GM18858 (cell line): ENCODE results near the gene UBAP2.
A peak's percentile ranks its signal among the peaks of the same experiment; 100 is the strongest.

ENCODE experiments used
- ATAC-seq: cut with Tn5 transposase; IDR thresholded peaks from one replicate; pipeline ENCODE4 v1.9.1; 2021; ENCODE audit not compliant: unreplicated experiment

Gene UBAP2

DNA sequence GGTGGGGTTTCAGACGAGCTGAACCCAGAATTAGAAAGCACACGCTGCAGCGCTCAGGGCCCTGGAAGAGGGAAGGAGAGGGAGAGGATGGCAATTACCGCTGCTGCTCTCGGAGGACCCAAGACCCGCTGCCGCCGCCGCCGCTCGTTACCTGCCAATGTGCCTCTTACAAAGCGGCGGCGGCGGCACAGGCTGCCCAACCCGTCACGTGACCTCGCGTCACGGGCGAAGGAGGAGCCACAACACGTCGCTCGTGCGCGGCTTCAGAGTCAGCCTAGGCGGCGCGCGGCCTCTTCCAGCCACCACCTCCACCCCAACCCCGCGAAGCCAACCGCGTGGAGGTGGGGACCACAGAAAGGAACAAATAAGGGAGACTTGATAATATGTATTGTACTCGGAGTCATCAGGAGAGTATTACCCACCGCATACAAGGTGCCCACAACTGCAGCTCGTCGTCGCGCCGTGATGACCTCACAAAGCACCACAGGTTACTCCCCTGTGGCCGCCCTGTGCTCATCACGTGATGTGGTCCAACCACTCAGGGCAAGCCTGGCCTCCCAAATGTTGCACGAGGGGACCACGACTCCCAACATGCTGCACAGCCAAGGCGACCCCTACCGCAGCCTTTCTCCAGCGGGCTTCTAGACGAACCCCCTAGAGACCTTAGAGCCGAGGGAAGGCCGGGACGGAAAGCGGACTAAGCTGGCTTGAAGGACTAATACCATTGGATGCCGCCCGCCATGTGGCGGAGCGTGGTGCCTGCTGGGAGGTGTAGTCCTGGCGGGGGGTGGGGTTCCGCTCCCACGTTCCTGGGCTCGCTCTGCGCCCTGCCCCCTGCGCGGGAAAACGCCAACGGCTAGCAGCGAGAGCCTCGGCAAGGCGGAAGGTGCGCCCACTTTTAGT lies at the start of gene UBAP2:
Gene UBAP2 (minus strand): TSS at position 161 of the 903 bp plus-strand sequence. CDS start 31,739 bp downstream, outside the sequence.
- ATAC-seq, result peak; percentile 52

DNA sequence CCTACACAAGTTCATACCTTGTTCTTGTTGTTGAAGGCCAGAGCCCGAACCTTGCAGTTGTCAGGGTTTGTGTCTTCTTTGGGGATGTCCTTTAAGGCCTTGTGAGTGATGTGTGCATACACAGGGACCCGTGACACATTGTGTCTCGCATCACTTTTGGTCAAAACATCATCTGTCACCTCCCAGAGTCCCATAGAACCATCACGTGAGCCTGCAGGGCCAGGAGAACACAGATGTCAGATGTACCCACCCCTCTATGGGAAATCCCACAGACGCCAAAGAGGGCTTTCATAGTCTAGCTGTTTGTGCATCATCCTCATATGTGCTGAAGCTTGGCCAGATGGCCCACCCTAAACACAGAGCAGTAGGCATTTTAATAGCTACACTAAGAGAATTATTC lies 49.6 kb upstream of the UBAP2 start:
- no peak for ATAC-seq

DNA sequence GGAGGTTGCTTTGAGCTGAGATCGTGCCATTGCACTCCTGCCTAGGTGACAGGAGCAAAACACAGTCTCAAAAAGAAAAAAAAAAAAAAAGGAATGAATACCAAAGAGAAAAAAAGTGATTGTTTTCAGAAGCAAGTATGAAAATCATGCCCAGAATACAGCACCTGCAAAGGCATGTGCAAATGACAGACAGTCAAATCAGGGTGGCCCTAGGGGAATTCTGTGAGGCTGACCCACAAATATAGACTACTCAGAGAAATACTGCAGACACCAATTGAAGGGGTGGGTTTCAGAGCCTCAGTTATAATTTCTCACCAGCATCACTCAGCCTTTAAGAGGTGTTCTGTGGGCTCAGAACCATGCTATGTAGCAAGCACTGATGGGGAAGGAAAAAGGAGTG lies 49.2 kb upstream of the UBAP2 start:
- ATAC-seq, result no peak

GRCh38 chr9:34096751-34097150 lies 48.1 kb upstream of the UBAP2 start:
- ATAC-seq, result no peak

DNA sequence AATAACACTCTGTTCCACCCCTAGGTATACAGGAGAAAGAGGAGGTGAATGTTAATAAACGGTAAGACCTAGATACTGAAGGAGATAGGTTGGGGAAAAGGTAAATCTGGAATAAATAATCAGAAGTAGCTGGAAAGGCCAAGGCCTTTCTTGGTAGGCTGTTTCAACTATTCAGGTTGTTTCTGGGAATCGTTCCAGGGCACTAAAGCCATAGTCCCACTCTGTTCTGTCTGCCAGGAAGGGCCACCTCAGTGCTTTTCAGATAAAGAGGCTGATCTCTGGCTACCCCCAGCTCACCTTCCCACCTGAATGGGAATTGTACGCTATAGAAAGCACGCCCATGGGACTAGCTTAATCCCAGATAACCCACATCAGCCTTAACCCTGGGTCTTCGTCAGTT lies 44.9 kb upstream of the UBAP2 start:
- ATAC-seq, result no peak

DNA sequence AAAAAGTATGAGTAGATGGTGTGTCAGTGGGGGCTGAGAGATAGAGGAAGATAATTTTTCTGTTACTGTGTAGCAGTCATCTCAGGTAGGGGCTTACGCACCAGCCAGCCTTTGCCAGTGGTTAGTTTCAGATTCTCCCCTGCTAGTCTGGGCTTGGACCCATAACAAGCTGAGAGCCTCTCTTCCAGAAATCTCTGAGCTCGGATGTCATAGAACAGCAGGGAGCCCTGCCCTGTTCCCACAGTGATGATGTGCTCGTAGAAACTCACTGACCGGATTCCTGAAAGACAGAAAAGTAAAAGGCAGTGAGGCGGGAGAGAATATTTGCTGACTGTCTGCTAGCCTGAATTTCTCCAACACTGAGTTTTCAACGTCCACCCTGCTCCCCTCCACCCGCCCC lies 40.6 kb upstream of the UBAP2 start:
- ATAC-seq, result no peak

DNA sequence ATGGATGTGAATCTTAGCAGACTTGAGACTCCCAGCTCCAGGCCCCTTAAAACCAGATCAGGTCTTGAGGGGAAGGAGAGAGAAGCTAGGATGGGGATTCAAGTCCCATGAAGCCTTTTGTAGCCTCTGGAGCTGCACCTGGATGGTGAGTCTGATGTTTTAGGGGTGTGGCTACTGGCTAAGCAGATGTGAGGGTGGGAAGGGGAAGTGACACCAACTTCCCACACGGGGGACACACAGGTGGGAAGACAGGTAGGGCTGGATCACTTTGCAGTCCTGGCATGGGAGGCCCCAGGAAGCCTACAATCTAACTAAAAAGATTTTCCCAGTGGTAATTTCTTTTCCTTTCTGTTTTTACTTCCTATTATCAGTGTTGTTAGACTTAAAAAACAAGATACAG lies 38.7 kb upstream of the UBAP2 start:
- ATAC-seq, result no peak

DNA sequence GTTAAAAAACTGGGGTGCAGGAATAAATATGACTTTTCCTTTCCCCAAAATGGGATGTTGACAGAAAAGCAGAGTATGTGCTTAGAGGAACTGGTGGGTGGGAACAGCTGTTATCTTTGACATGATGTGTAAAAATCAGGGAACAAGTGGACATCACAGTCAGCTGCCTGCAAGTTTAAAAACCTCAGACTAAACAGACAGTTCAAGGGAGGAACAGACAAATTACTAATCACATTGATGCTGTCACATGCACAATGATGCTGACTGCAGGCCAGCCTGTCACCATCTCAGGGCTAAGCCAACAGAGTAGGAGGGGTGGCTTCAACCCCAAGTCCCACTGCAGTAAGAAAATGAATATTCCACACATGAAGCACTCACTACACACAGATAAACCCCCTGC lies 38.2 kb upstream of the UBAP2 start:
- ATAC-seq, result no peak

DNA sequence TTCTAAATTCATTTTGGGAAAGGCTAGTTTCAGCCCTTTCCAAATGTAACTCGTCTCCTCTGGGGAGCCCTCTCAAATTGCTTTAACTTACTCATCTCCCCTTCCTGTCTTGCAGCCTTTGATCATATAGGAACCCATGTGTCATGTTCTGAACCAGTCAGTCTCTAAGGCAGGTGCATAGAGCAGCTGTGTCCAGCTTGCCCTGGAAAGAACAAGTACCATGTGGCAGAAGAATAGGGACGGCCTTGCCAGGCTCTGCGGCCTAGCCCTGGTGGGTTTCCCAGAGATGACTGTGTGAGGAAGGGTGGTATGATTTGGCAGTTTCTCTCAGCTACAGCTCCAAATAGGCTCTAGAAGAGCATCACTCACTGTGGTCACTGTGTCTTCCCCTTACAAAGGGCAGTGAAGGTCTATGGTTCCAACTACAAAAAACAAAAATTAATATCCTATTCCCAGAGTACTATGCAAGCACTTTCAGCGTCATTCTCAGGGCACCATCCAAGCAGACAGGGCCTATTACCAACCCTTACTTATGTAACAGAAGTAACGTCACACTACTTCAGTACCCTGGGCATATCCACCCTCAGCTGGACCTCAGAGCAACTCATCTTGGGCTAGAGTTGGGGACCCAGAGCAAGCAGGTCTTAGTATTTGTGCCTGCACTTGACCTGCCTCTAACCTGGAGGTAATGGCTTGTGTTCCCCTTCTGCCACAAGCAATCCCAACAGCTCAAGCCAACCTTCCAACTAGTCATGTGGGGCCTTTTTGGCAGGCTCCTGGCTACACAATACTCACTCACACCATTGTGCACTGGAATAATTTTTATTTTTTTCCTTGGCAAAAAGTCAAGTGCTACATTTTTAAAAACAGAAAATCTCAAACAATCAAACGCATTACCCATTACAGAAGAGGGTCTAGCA lies 37.2 kb upstream of the UBAP2 start:
- no peak for ATAC-seq

GRCh38 chr9:34084562-34084961 lies 35.9 kb upstream of the UBAP2 start:
- ATAC-seq, result no peak

DNA sequence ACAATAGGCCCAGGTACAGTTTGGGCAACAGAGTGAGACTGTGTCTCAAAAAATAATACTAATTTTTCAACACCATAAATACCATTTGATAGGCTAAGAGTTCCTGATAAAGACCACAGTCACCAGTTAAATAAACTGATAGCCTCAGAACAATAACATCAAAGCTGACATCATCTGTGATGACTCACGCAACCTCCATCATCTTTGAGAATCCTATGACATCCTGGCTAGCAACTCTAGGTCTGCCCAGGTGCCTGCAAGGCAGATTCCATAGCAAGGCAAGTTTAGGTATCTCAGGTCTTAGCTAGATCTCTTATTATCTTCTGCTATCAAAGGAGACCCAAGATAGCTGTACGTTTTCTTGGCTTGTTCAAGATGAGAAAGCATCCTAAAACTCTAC lies 30.5 kb upstream of the UBAP2 start:
- no peak for ATAC-seq

- no peak for ATAC-seq
These were observed 24.3 kb upstream of the UBAP2 start for GRCh38 chr9:34072868-34073590.

DNA sequence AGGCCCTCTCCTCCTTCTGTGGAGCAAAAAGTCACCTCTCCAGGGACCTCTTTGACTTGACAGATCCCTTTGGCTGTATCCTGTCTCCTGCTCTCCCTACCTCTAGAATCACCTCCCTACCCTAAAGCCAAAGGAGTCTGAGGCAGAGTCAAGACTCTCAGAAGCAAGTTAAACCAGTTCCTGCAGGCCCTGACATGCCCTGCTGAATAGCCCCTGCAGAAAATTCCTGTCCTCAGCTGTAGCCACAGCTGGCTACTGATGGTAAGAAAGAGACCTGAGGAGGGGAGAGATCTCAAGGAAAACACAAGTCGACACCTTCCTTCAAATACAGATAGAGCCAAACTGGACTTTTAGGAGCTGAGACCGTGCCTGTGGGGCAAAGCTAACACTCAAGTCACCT lies 23.7 kb upstream of the UBAP2 start:
- no peak for ATAC-seq

DNA sequence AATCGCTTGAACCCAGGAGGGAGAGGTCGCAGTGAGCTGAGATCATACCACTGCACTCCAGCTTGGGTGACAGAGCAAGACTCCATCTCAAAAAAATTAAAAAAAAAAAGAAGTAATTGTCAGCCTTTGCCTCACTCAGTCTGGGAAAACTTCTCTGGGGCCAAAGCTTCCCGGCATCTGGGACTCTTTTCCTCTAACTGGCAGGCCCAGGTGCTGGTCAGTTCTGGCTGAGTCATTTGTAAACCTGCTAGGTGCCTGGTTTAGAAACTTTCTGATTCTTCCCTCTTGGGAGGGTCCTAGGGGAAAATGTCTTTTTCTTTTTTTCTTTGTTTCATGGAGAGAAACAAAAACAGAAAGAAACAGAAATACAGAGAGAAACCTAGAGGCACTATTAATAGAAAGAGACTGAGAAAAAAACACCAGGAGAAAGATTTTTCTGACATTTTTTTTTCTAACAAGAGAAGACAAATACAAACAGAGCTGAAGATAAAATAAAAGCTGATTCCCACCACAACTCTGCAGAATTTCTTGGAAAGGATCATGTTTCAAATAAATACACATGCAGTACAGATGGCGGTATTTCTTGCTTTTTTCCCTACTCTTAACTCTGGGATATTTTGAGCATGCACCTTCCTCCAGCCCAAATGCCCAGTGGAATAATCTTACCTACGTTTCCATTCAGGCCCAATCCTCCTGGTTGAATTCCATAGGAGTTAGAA lies 22.1 kb upstream of the UBAP2 start:
- no peak for ATAC-seq

- no peak for ATAC-seq
These were observed 21.1 kb upstream of the UBAP2 start for GRCh38 chr9:34069831-34070230.

DNA sequence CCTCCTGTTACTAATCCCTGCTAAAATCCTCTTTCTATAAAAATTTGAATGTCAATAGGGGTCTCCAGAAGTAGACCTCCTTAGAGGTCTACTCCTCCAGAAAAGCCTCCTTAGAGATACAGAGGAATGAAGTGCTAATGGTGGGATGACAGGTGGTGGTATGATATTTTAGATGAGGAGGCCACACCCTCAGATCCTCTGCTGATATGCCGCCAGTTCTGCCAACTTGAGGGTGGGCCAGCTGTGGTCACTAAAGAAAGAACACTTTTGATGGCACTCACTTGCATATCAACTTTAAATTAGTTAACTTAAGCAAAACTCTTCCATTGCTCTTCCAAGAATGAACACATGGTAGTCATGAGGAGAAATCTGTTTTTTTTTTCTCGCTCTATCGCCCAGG lies 16.9 kb upstream of the UBAP2 start:
- ATAC-seq, result no peak

DNA sequence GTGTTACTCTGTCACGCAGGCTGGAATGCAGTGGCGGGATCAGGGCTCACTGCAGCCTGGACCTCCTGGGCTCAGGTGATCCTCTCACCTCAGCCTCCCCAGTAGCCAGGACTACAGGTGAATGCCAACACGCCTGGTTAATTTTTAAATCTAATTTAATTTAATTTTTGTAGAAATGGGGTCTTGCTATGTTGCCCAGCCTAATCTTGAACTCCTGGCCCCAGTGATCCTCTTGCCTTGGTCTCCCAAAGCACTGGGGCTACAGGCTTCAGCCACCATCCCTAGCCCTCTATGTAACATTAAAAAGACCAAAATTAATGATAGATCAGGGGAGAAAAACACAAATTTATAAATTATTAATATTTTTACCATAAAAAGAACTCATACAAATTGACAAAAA lies 11.3 kb upstream of the UBAP2 start:
- no peak for ATAC-seq

DNA sequence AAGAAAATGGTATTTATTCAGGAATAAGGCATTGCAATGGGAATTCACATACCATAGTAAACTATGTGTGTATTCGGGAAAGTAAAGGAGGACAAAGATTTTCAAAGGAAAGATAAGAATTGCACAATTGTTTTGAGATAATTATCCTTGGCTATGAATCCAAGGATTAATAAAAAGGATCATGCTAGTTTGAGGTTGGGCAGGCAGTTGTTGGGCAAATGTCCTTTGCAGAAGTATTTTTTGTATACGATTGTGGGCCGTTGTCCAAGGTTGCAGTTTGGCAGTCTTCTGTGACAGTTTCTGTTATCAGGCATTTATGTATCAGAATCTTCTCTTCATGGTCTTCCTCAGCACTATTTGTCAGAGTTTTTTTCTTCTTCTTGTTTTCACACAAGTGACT lies 10.6 kb upstream of the UBAP2 start:
- no peak for ATAC-seq

- no peak for ATAC-seq
These were observed 1.1 kb upstream of the UBAP2 start for GRCh38 chr9:34049630-34050384.
